Heart right ventricle (tissue), 16 donors: Measurements from ENCODE around the gene MYH16. TPM values are rescaled to one million over a fixed set of nuclear protein-coding genes. Genes with fewer than 3 reads are reported as not detected.
A peak's percentile ranks its signal among the peaks of the same experiment; 100 is the strongest.

Experiments
- ATAC-seq, 8 donors: fragments of 200-7000 bp; cut with Tn5 transposase; one replicate each; pipeline ENCODE4 v1.9.1; 2020; ENCODE audit warnings: mild to moderate bottlenecking in 8 of 8, moderate library complexity in 8 of 8, moderate number of reproducible peaks in 1 of 8
- DNase-seq, 2 donors: peaks; one replicate each; pipeline ENCODE4 v3.0.0-alpha.2; 2020
- H3K27ac ChIP-seq, 10 donors: fragments of 200-600 bp; sonication (generic) in 2 of 10; one replicate each; pipeline versions ENCODE4 v1.5.0 to v1.8.0; 2020 to 2022; ENCODE audit warnings: mild to moderate bottlenecking in 3 of 10
- H3K27me3 ChIP-seq, 7 donors: fragments of 200-600 bp; one replicate each; pipeline ENCODE4 v1.8.0; 2021 to 2022; ENCODE audit warnings: mild to moderate bottlenecking in 2 of 7
- H3K36me3 ChIP-seq, 9 donors: fragments of 200-600 bp; sonication (generic) in 1 of 9; one replicate each; pipeline versions ENCODE4 v1.5.0 to v1.8.0; 2020 to 2022; ENCODE audit warnings: mild to moderate bottlenecking in 2 of 9
- H3K4me1 ChIP-seq, 9 donors: fragments of 200-600 bp; sonication (generic) in 1 of 9; one replicate each; pipeline versions ENCODE4 v1.5.0 to v1.8.0; 2020 to 2022; ENCODE audit warnings: mild to moderate bottlenecking in 4 of 9
- H3K4me3 ChIP-seq, 10 donors: fragments of 200-600 bp; sonication (generic) in 2 of 10; one replicate each; pipeline versions ENCODE4 v1.5.0 to v1.8.0; 2020 to 2022; ENCODE audit warnings: mild to moderate bottlenecking in 7 of 10, moderate library complexity in 2 of 10
- H3K9me3 ChIP-seq, 11 donors: fragments of 200-600 bp in 10 of 11; sonication (generic) in 2 of 11; one replicate each; pipeline versions ENCODE4 v1.5.0 to v1.8.0; 2013 to 2022; ENCODE audit warnings: mild to moderate bottlenecking in 2 of 11, control low read depth in 1 of 11, moderate library complexity in 1 of 11
- WGBS, 2 donors: extraction: QIAGEN DNeasy Blood & Tissue Kit; methylation state at CpG; one replicate each; pipeline ENCODE4 v1.1.7; 2013; ENCODE audit warnings: inconsistent platforms in 1 of 2; 5-methylcytosine and 5-hydroxymethylcytosine counted together
- intact Hi-C, 10 donors: fragments of 100-400 bp; cut with DNase I; formaldehyde crosslinking; loops; one replicate each; pipeline versions ENCODE4 v1.11.1 to v1.14.2; 2022
- polyA plus RNA-seq, 2 donors: library from polyadenylated mRNA; stranded (reverse); fragments of 200-250 nt; gene quantifications; one replicate each; pipeline ENCODE4 v1.2.3, GENCODE V29; 2013
- total RNA-seq, 10 donors: library from RNA; stranded (reverse); fragmentation: NEBNext Ultra II Directional in 3 of 10; extraction: Animal tissue kit (Norgen Biotek cat#: 25700) in 3 of 10; gene quantifications; one replicate each; pipeline versions ENCODE4 v1.2.1 to v1.2.4, GENCODE V29; 2021 to 2023
- TF ChIP-seq, protein P1 (sequence below), 9 donors: fragments of 200-600 bp; sonication (generic) in 2 of 9; IDR thresholded peaks; one replicate each; pipeline versions ENCODE4 v1.5.0 to v1.8.0; 2021 to 2022; ENCODE audit warnings: antibody characterized with exemption in 9 of 9, mild to moderate bottlenecking in 5 of 9, moderate library complexity in 1 of 9
- donor health status: Arrhythmogenic right ventricular cardiomyopathy.
- donor health status: ischemic (EF 13 %, LVEDD 7.1; RV severe dilation, severe dysfunction).
- donor health status: healthy with polysubstance abuse.
- donor health status: DM: no; HTN: yes; CAD: no.
- donor health status: DM: no; HTN: no; CAD: no.
- donor health status: ischemic (EF 25% LVEDD 6.9; RV normal size, moderate dysfunction).
- donor health status: ischemic (EF 25% LVEDD 5.7; RV mildly dilated, moderate dysfunction).
- donor health status: healthy.
- donor health status: DM: yes; HTN: yes; CAD: no.
- donor health status: Ischemic cardiomyopathy.
- donor health status: ischemic (EF 35%, LVEDD 5.7; RV mildly dilated, moderate dysfunction).
- donor health status: nonischemic (EF 11% LVEDD 7.7; RV severe dilation, severe dysfunction).
- donor health status: DM: yes; HTN: yes; CAD: no.
- donor health status: PGD.
- donor health status: ischemic (EF 29% LVEDD 5.4; RV normal size, mild dysfunction).
- donor health status: nonischemic (EF 23%, LVEDD 6.1; RV moderate dilation, normal function).

Gene MYH16
- total and polyA plus RNA-seq, 12 donors = not detected

DNA sequence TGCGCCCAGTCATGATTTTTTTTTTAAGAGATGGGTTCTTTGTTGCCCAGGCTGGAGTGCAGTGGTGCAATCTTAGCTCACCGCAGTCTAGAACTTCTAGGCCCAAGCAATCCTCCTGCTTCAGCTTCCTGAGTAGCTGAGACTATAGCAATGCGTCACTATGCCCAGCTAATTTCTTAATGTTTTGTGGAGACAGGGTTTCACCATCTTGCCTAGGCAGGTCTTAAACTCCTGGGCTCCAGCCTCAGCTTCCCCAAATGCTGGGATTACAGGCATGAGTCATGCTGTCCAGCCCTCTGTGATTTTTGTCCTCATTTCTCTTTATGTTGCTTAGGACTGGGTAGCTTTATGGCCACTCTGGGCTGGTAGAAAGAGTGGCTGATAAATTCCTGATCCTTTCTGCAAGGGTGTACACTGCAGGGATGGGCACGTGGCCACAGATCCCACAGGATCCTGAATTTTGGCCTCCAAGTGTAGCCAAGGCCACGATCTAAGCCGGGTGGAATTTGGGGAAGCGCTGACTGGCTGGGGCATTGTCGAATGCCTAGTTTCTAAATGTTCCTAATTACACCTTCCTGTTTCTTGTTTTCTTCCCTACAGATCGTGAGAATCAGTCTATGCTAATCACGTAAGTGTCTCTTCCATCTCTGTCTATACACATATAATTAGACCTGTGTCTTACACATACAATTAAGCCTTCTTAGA lies 24.1 kb upstream of the MYH16 start:
- Histone ChIP-seq H3K27ac (no peak overlapping the region), H3K27me3 (peaks cover 0 to 18% (median 5%) of the 10 kb centered on the region in 7 donors)
- peak in 1 of 8 donors; percentile 15 for ATAC-seq

DNA sequence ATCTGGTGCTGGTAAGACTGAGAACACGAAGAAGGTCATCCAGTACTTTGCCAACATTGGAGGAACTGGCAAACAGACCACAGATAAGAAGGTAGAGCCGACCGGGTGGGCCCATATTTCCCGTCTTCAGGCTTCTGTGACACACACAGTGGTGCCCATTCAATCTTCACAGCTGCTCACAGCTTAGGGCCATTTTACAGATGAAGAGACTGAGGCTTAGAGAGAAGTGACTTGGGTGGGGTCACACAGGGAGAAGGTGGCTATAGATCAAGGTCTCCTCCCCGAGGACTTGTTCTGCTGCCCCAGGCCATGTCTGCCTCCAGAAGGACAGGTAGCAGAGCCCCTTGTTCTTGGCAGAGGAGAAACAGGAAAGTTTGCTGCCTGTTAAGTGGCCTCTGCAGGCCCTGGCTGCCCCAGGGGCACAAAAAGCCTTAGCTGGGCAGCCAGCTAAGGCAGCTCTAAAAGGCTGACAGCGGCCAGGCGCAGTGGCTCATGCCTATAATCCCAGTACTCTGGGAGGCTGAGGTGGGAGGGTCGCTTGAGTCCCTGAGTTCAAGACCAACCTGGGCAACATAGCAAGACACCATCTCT lies 22.6 kb upstream of the MYH16 start:
- H3K36me3 ChIP-seq = no peaks in the 10 kb centered on the region
- DNase-seq (no peak), ATAC-seq (no peak)
- peaks cover 0 to 20% (median 5%) of the 10 kb centered on the region in 7 donors for H3K27me3 ChIP-seq
- TF ChIP-seq, protein P1, sequence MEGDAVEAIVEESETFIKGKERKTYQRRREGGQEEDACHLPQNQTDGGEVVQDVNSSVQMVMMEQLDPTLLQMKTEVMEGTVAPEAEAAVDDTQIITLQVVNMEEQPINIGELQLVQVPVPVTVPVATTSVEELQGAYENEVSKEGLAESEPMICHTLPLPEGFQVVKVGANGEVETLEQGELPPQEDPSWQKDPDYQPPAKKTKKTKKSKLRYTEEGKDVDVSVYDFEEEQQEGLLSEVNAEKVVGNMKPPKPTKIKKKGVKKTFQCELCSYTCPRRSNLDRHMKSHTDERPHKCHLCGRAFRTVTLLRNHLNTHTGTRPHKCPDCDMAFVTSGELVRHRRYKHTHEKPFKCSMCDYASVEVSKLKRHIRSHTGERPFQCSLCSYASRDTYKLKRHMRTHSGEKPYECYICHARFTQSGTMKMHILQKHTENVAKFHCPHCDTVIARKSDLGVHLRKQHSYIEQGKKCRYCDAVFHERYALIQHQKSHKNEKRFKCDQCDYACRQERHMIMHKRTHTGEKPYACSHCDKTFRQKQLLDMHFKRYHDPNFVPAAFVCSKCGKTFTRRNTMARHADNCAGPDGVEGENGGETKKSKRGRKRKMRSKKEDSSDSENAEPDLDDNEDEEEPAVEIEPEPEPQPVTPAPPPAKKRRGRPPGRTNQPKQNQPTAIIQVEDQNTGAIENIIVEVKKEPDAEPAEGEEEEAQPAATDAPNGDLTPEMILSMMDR (IDR thresholded peaks at IDR 0.05) = no peak
- intact Hi-C loops = no loop called here
- H3K27ac ChIP-seq = no peak overlapping the region
- H3K4me1 ChIP-seq = no peaks in the 10 kb centered on the region
- H3K4me3 ChIP-seq = no peak overlapping the region
- 87 to 89% methylated on average over 8 of the region's 8 CpGs for WGBS, 2 donors
- no peaks in the 10 kb centered on the region for H3K9me3 ChIP-seq

More for the DNA sequence above, 24.1 kb upstream of the MYH16 start:
- intact Hi-C loops = no loop called here
- Histone ChIP-seq H3K9me3 (no peaks in the 10 kb centered on the region), H3K4me3 (no peak overlapping the region), H3K4me1 (no peaks in the 10 kb centered on the region), H3K36me3 (no peaks in the 10 kb centered on the region)
- TF ChIP-seq, protein P1 (IDR thresholded peaks at IDR 0.05) = no peak
- no peak for DNase-seq
- WGBS, 2 donors = 78 to 79% methylated on average over 10 of the region's 10 CpGs

DNA sequence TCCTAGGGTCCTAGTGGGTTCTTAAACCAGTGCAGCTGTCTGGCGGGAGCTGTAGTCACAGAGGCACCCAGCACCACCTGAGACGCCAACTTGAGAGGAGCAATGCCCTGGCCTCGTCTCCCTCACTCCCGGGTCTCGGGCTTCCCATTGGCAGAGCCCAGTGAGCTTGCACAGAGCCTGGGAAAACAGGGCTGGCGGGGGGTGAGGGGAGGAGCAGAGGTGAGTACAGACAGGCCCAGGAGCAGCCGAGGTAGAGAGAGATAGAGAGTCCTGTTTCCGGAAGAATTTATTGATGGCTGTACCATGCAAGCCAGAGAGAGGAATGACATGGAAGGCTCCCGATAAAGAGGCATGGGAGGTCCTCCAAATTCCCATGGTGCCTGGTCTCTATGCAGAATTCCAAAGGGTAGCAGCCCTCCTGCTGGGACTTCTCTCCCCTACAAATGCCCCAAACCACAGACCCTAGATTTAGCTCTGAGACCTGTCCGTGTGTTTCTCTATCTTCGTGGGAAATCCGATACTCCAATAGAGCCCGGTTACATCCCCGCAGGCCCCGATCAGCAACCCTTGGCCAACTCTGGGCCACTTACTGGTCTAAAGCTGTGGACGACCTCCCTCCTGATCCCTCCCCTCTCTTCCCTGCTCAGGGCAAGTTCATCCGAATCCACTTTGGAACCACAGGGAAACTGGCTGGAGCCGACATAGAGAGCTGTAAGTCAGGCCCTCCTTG lies 20.3 kb upstream of the MYH16 start:
- 57 to 58% methylated on average over 18 of the region's 18 CpGs for WGBS, 2 donors

DNA sequence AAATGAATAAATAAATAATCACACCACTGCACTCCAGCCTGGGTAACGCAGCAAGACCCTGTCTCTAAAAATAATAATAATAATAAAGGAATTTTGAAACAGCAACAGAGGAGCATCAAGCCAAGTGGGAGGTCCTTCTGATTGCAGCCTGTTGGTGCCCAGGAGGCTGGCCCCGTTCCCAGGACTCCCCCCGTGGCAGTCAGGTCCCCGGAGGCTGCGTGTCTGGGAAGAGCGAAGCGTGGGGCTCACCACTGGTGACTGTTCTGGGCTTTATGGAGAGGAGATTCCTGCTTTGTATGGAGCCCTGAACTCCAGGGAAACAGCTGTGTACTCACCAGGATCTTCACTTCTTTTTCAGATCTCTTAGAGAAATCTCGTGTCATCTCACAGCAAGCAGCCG lies 19.3 kb upstream of the MYH16 start:
- DNase-seq (peak in 1 of 2 donors; percentile 45), ATAC-seq (peak in 1 of 8 donors; percentile 34)
- WGBS, 2 donors = 46 to 53% methylated on average over 9 of the region's 9 CpGs
- H3K4me3 ChIP-seq = no peak overlapping the region
- TF ChIP-seq, protein P1 (IDR thresholded peaks at IDR 0.05) = no peak
- no peaks in the 10 kb centered on the region for H3K9me3 ChIP-seq
- H3K4me1 ChIP-seq = no peaks in the 10 kb centered on the region
- H3K27ac ChIP-seq = no peak overlapping the region
- H3K36me3 ChIP-seq = no peaks in the 10 kb centered on the region
- intact Hi-C loops = no loop called here
- H3K27me3 ChIP-seq = peaks cover 0 to 24% (median 5%) of the 10 kb centered on the region in 7 donors

More for the DNA sequence above, 20.3 kb upstream of the MYH16 start:
- Histone ChIP-seq H3K36me3 (no peaks in the 10 kb centered on the region), H3K27ac (no peak overlapping the region), H3K9me3 (no peaks in the 10 kb centered on the region), H3K4me3 (no peak overlapping the region), H3K4me1 (no peaks in the 10 kb centered on the region), H3K27me3 (peaks cover 0 to 24% (median 5%) of the 10 kb centered on the region in 7 donors)
- TF ChIP-seq, protein P1 (IDR thresholded peaks at IDR 0.05) = no peak
- no peak for DNase-seq
- intact Hi-C loops = no loop called here
- peak in 1 of 8 donors; percentile 47 for ATAC-seq
